Measurements from ENCODE around the gene NGF. TPM values are rescaled to one million over a fixed set of nuclear protein-coding genes. Genes with fewer than 3 reads are reported as not detected.
"Not testable (repeated sequence)": the region's sequence is repeated elsewhere in the genome, so short reads cannot be mapped to it uniquely, and the experiment has no call there.

The NGF gene
- total RNA-seq = not detected

DNA sequence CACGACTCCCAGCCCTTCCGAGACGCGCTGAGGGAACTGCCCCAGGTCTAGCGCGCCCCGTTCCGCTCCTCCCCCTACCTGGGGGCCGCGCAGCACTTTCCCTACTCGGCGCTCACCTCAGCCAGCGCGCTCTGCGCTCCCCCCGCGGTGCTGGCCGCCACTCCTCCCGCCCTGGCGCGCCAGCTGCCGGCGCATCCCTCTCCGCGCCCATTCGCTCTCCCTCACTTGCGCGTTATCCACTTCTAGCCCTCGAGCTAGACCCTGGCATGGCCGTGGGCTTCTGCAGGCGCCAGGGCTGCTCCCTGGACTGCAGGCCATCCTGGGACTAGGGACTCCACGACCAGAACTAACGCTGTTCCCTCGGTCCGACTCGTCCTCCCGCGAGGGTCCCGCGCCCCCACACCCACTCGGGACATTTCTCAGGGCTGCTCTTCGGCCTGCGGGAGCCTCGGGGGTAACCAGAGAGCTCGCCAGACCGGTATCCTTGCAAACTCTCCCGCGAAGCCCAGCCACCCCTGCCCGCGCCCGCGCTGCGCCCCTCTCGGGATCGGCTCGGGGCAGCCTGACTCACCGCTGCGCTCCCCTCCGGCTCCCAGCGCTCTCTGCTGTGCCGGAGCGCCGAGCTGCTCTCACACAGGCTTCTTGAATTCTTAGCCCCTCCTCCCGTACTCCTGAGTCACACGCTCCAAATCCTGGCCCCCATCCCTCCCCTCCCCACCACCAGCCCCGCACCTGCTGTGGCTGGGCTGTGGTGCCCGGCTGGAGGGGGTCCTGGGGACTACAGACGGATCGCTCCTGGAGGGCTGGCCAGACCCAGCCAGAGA, at the start of gene NGF:
TSS of gene NGF (minus strand) at position 617 of the 824 bp plus-strand sequence. CDS start 51,454 bp downstream, outside the sequence.
- CTCF ChIA-PET = no interaction called here
- no peak within 1 kb of the TSS for H3K4me3 Mint-ChIP-seq
- peaks cover 44% of the 10 kb centered on the region for H3K27me3 Mint-ChIP-seq

DNA sequence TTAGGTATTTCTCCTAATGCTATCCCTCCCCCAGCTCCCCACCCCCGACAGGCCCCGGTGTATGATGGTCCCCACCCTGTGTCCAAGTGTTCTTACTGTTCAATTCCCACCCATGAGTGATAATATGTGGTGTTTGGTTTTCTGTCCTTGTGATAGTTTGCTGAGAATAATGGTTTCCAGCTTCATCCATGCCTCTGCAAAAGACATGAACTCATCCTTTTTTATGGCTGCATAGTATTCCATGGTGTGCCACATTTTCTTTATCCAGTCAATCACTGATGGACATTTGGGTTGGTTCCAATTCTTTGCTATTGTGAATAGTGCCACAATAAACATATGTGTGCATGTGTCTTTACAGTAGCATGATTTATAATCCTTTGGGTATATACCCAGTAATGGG, 45.4 kb upstream of the NGF start:
- H3K4me3 Mint-ChIP-seq; H3K9me3 Mint-ChIP-seq (ENCODE audit: low read depth); H3K27ac Mint-ChIP-seq; H3K27me3 Mint-ChIP-seq; CTCF ChIA-PET; H3K4me1 Mint-ChIP-seq; DNase-seq; H3K36me3 Mint-ChIP-seq; ATAC-seq: not testable (repeated sequence)

More for the DNA sequence above, at the start of gene NGF:
- ATAC-seq (no peak), DNase-seq (no peak)
- H3K9me3 Mint-ChIP-seq (ENCODE audit: low read depth) = no peaks in the 10 kb centered on the region
- H3K36me3 Mint-ChIP-seq = no peaks in the 10 kb centered on the region
- H3K4me1 Mint-ChIP-seq = no peaks in the 10 kb centered on the region
- no peak within 1 kb of the TSS for H3K27ac Mint-ChIP-seq

DNA sequence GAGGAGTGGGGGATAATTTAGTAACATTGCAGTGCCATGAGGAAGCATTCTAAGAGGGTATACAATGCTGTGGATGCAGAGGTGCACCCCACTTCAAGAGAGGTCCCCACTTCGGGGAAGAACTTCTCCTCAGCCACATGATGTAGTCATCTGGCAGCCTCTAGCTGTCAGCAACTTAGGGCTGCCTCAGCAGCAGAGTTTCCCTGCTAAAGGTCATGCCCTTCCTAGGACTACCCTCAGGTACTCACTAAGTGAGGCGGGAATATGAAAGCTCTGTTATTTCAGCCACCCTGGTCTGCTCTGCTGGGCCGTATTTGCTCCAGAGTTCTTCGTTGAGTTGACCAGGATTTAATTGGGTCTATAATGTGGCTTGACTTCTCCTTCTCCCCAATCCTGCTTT, 41.9 kb upstream of the NGF start:
- no peaks in the 10 kb centered on the region for H3K4me1 Mint-ChIP-seq
- ATAC-seq (no peak), DNase-seq (no peak)
- H3K27me3 Mint-ChIP-seq = no peaks in the 10 kb centered on the region
- H3K36me3 Mint-ChIP-seq = no peaks in the 10 kb centered on the region
- H3K27ac Mint-ChIP-seq = no peak overlapping the region
- peaks cover 3% of the 10 kb centered on the region for H3K9me3 Mint-ChIP-seq (ENCODE audit: low read depth)
- H3K4me3 Mint-ChIP-seq = no peak overlapping the region
- CTCF ChIA-PET = no interaction called here

GRCh38 chr1:115377411-115377810, 39.4 kb upstream of the NGF start:
- no peaks in the 10 kb centered on the region for H3K36me3 Mint-ChIP-seq
- CTCF ChIA-PET = no interaction called here
- H3K27me3 Mint-ChIP-seq = no peaks in the 10 kb centered on the region
- no peaks in the 10 kb centered on the region for H3K4me1 Mint-ChIP-seq
- no peak for ATAC-seq
- no peaks in the 10 kb centered on the region for H3K9me3 Mint-ChIP-seq (ENCODE audit: low read depth)
- H3K4me3 Mint-ChIP-seq = no peak overlapping the region
- H3K27ac Mint-ChIP-seq = no peak overlapping the region
- DNase-seq = no peak

GRCh38 chr1:115374598-115374997, 36.5 kb upstream of the NGF start:
- Mint-ChIP-seq H3K27ac (no peak overlapping the region), H3K4me3 (no peak overlapping the region), H3K4me1 (no peaks in the 10 kb centered on the region), H3K9me3 (ENCODE audit: low read depth) (no peaks in the 10 kb centered on the region), H3K36me3 (no peaks in the 10 kb centered on the region), H3K27me3 (no peaks in the 10 kb centered on the region)
- no peak for DNase-seq
- no peak for ATAC-seq
- CTCF ChIA-PET = no interaction called here

DNA sequence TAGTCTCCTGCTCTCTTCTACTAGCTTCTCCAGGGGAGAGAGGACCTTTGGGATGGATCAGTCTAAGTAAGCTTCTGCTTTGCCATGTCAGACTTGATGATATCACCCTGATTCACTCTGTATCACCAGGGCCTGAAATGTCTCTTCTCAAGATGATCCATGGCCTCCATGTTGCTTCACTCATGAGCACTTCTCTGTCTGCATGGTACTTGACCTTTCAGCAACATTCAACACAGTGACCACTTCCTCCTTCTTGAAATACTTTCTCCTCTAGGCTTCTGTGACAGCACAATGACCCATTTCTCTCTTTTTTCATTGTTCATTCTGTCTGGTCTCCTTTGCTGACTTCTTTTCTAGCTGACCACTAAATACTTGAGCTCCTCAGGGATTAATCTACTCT, 35.3 kb upstream of the NGF start:
- no peak for DNase-seq
- CTCF ChIA-PET = no interaction called here
- no peak overlapping the region for H3K27ac Mint-ChIP-seq
- no peaks in the 10 kb centered on the region for H3K27me3 Mint-ChIP-seq
- no peak for ATAC-seq
- no peak overlapping the region for H3K4me3 Mint-ChIP-seq
- no peaks in the 10 kb centered on the region for H3K9me3 Mint-ChIP-seq (ENCODE audit: low read depth)
- H3K36me3 Mint-ChIP-seq = no peaks in the 10 kb centered on the region
- no peaks in the 10 kb centered on the region for H3K4me1 Mint-ChIP-seq

GRCh38 chr1:115365738-115366137, 27.7 kb upstream of the NGF start:
- H3K27ac Mint-ChIP-seq = no peak overlapping the region
- no peaks in the 10 kb centered on the region for H3K9me3 Mint-ChIP-seq (ENCODE audit: low read depth)
- no peaks in the 10 kb centered on the region for H3K36me3 Mint-ChIP-seq
- H3K27me3 Mint-ChIP-seq = no peaks in the 10 kb centered on the region
- ATAC-seq (no peak), DNase-seq (no peak)
- CTCF ChIA-PET = no interaction called here
- no peaks in the 10 kb centered on the region for H3K4me1 Mint-ChIP-seq
- no peak overlapping the region for H3K4me3 Mint-ChIP-seq

DNA sequence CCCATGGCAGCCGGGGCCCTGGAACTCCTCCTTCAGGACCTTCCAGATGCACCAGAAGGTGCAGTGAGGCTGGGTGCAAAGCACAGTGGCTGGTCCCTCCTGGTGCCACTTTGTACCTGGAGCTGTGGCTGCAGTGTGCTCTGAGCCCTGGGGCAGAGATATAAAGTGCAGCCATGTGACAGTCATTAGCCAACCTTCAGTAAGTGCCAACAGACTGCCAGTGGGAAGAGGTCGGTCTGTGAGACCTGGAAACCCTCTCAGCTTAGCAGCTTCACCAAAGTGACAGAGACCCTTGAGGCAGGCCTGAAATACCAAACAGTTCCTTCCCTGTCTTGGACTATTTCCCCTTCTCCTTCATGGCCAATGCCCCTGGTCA, 26.7 kb upstream of the NGF start:
- DNase-seq (no peak), ATAC-seq (no peak)
- Mint-ChIP-seq H3K9me3 (ENCODE audit: low read depth) (no peaks in the 10 kb centered on the region), H3K4me3 (no peak overlapping the region), H3K4me1 (no peaks in the 10 kb centered on the region), H3K27ac (no peak overlapping the region), H3K36me3 (no peaks in the 10 kb centered on the region), H3K27me3 (no peaks in the 10 kb centered on the region)
- CTCF ChIA-PET = no interaction called here

GRCh38 chr1:115364046-115364779, 26.2 kb upstream of the NGF start:
- no peak for DNase-seq
- CTCF ChIA-PET = no interaction called here
- no peak for ATAC-seq
- Mint-ChIP-seq H3K9me3 (ENCODE audit: low read depth) (no peaks in the 10 kb centered on the region), H3K4me3 (no peak overlapping the region), H3K27ac (no peak overlapping the region), H3K27me3 (no peaks in the 10 kb centered on the region), H3K36me3 (no peaks in the 10 kb centered on the region), H3K4me1 (no peaks in the 10 kb centered on the region)

- H3K27me3 Mint-ChIP-seq = no peaks in the 10 kb centered on the region
- DNase-seq = no peak
- no peaks in the 10 kb centered on the region for H3K9me3 Mint-ChIP-seq (ENCODE audit: low read depth)
- no peaks in the 10 kb centered on the region for H3K36me3 Mint-ChIP-seq
- H3K4me1 Mint-ChIP-seq = no peaks in the 10 kb centered on the region
- CTCF ChIA-PET = no interaction called here
- ATAC-seq = no peak
- H3K27ac Mint-ChIP-seq = no peak overlapping the region
- no peak overlapping the region for H3K4me3 Mint-ChIP-seq
Observed at GRCh38 chr1:115363171-115363570, 25.1 kb upstream of the NGF start.

GRCh38 chr1:115360505-115361129, 22.6 kb upstream of the NGF start:
- H3K27me3 Mint-ChIP-seq; H3K4me1 Mint-ChIP-seq; CTCF ChIA-PET; H3K4me3 Mint-ChIP-seq; ATAC-seq; H3K36me3 Mint-ChIP-seq; H3K9me3 Mint-ChIP-seq (ENCODE audit: low read depth); DNase-seq; H3K27ac Mint-ChIP-seq: not testable (repeated sequence)

DNA sequence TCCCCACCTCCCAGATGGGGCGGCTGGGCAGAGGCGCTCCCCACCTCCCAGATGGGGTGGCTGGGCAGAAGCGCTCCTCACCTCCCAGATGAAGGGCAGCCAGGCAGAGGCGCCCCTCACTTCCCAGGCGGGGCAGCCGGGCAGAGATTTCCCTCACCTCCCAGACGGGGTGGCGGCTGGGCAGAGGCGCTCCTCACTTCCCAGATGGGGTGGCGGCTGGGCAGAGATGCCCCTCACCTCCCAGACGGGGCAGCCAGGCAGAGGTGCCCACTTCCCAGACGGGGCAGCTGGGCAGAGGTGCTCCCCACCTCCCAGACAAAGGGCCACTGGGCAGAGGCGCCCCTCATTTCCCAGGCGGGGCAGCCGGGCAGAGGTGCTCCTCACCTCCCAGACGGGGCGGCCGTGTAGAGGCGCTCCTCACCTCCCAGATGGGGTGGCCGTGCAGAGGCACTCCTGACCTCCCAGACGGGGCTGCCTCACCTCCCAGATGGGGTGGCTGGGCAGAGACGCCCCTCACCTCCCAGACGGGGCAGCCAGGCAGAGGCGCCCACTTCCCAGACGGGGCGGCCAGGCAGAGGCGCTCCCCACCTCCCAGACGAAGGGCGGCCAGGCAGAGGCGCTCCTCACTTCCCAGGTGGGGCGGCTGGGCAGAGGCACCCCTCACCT, 21.9 kb upstream of the NGF start:
- H3K4me3 Mint-ChIP-seq; H3K9me3 Mint-ChIP-seq (ENCODE audit: low read depth); H3K27me3 Mint-ChIP-seq; H3K27ac Mint-ChIP-seq; ATAC-seq; DNase-seq; H3K4me1 Mint-ChIP-seq; H3K36me3 Mint-ChIP-seq; CTCF ChIA-PET: not testable (repeated sequence)

- Mint-ChIP-seq H3K4me3 (no peak overlapping the region), H3K9me3 (ENCODE audit: low read depth) (no peaks in the 10 kb centered on the region), H3K4me1 (no peaks in the 10 kb centered on the region), H3K36me3 (no peaks in the 10 kb centered on the region), H3K27me3 (peaks cover 3% of the 10 kb centered on the region), H3K27ac (no peak overlapping the region)
- CTCF ChIA-PET = no interaction called here
- ATAC-seq (no peak), DNase-seq (no peak)
Observed at GRCh38 chr1:115356356-115356755, 18.3 kb upstream of the NGF start.
